Measurements from ENCODE around the gene ZNF536. TPM values are rescaled to one million over a fixed set of nuclear protein-coding genes. Genes with fewer than 3 reads are reported as not detected.

The ZNF536 gene
- total and polyA plus RNA-seq, 2 donors (not counting 3 experiments of a cell fraction or from before 2014, with no cell fraction given) = not detected

- CTCF ChIA-PET = no interaction called here
- BruUV-seq (replicated peaks) = no TSS peak
- POLR2A ChIA-PET = no interaction called here
- H3K36me3 ChIP-seq (ENCODE audit: control insufficient read depth in 2 of 2, extremely low read depth in 1 of 2, insufficient read depth in 2 of 2, low read length in 2 of 2) = no peaks in the 10 kb centered on the region
- FAIRE-seq = no peak
- no peak overlapping the region for H3K27ac ChIP-seq (ENCODE audit: insufficient read depth, low read depth, low read length)
- H4K20me1 ChIP-seq (replicated peaks; ENCODE audit: control insufficient read depth, extremely low read depth, insufficient read depth, low read length) = no peaks in the 10 kb centered on the region
- no peak overlapping the region for H3K4me3 ChIP-seq (replicated peaks in 1 of 3; ENCODE audit: insufficient read depth in 1 of 3, low read depth in 1 of 3, low read length in 3 of 3)
- no peak overlapping the region for H3K9ac ChIP-seq (replicated peaks; ENCODE audit: extremely low read depth, insufficient read depth, low read length)
- H3K4me1 ChIP-seq (ENCODE audit: control insufficient read depth, extremely low read depth, insufficient read depth, low read length) = no peaks in the 10 kb centered on the region
- no peaks in the 10 kb centered on the region for H3K9me1 ChIP-seq (replicated peaks; ENCODE audit: control insufficient read depth, extremely low read depth, insufficient read depth, low read length)
- H3K4me2 ChIP-seq (ENCODE audit: insufficient read depth, low read length) = no peak overlapping the region
- no peak overlapping the region for H2AFZ ChIP-seq (ENCODE audit: low read depth, low read length)
- H3K27me3 ChIP-seq (ENCODE audit: control insufficient read depth in 2 of 2, insufficient read depth in 2 of 2, low read length in 2 of 2) = no peaks in the 10 kb centered on the region
- peaks cover 2% of the 10 kb centered on the region for H3K9me3 ChIP-seq (replicated peaks; ENCODE audit: control insufficient read depth, insufficient read depth, low read length)
- intact Hi-C loops (cut with micrococcal nuclease) = no loop called here
- TF ChIP-seq POLR2A (IDR thresholded peaks at IDR 0.05; ENCODE audit: low read depth, low read length) = no peak
- no peak for TF ChIP-seq FOS (IDR thresholded peaks at IDR 0.05; ENCODE audit: borderline replicate concordance, insufficient read depth, low read length)
- no peak for TF ChIP-seq EZH2 (IDR thresholded peaks at IDR 0.05; ENCODE audit: borderline replicate concordance, low read depth, low read length, severe bottlenecking)
- no peak for TF ChIP-seq JUN (IDR thresholded peaks at IDR 0.05; ENCODE audit: borderline replicate concordance, insufficient read depth, insufficient read length, low read depth)
- TF ChIP-seq MAX (IDR thresholded peaks at IDR 0.05; ENCODE audit: insufficient read depth, insufficient read length) = no peak
- no peak for TF ChIP-seq GATA2 (IDR thresholded peaks at IDR 0.05; ENCODE audit: insufficient read depth, insufficient read length, low read depth, low read length)
- TF ChIP-seq CTCF (IDR thresholded peaks at IDR 0.05; ENCODE audit: extremely low read depth in 1 of 2, insufficient read depth in 1 of 2, low read depth in 1 of 2, low read length in 2 of 2) = no peak
- DNase-seq (ENCODE audit: low read depth, low spot score) = no peak
- dilution Hi-C loops (cut with MboI; ENCODE audit: extremely low pct_ligation_motif_present, low sequenced_read_pairs) = no loop called here
- H3K79me2 ChIP-seq (ENCODE audit: control insufficient read depth, insufficient read depth, low read length) = no peaks in the 10 kb centered on the region
These were observed 49.4 kb downstream of the ZNF536 start for GRCh38 chr19:30421571-30421970.
